HG03439 (cell line): ENCODE data around the gene ALPK3.

Source experiments
- ATAC-seq: cut with Tn5 transposase; IDR thresholded peaks from one replicate; pipeline ENCODE4 v1.9.1; 2021; ENCODE audit warnings: mild to moderate bottlenecking, moderate library complexity; ENCODE audit not compliant: unreplicated experiment

ALPK3 gene

GRCh38 chr15:84911879-84912660 is 94.9 kb downstream of the ALPK3 start:
- no peak for ATAC-seq

- ATAC-seq = no peak
These were observed 96.2 kb downstream of the ALPK3 start for GRCh38 chr15:84913360-84913723.

DNA sequence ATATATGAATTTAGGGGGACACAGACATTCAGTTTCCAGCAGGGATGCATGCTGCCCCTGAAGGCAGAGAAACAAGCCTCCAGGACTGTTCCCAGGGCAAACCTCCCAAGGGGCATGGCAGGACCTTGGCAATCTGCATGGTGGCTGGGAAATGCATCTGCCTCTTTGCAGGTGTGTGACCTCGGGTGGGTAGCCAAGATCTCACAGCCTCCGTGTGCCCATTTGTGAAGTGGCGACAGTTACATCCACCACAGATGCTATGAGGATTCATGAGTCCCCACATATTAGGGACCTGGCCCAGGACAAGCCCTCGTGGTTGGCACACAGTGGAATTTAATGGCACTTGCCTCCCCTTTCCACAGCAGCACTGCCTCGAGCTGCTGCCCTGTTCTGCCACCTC is 97.2 kb downstream of the ALPK3 start:
- ATAC-seq = no peak

DNA sequence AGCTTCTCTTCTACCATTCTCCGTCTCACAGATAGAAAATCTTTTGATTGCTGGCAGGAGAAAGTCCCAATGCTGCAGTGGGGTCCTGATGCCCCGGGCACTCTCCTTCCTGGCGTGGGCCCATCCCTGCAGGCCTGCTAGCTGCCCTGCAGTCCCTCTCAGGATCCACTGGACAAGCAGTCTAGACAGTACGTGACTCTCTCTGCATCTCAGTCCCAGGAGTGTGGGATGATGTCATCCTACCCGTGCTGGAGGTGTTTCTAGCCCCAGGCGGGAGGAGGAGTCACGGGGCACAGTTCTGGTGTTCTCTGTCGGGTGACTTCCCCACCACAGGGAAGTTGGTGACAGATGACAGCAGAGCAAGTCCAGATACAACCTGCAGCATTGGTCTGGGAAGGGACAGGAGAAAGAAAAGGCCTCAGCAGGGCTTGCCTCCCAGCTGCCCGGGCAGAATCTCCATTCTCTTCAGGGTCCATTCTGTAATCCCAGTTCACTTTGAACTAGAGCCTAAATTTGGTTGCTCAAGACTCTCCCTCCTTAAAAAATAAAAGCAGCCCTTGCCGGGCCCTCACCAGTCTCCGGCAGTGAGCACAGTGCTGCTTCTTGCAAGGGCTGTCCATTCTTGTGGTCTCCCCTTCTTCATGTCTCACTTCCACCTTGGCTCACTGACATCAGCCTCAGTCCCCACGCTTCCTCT is 97.9 kb downstream of the ALPK3 start:
- peak; percentile 93 for ATAC-seq

GRCh38 chr15:84915606-84915958 is 98.4 kb downstream of the ALPK3 start:
- no peak for ATAC-seq

DNA sequence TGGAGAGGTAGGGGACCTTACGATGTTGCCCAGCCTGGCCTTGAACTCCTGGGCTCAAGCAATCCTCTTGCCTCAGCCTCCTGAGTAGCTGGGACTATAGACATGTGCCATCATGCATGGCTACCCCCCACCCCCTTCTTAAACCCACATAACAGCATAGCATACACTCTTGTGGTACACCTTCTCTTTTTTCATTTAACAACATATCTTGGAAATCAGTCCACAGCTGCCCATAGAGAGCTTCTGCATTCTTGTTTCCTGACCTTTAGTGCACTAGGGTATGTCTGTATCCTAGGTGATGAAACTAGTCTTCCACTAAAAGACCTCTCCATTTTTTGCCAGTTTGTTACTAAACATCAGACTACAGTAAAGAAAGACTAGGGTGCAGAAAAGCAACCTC is 100.3 kb downstream of the ALPK3 start:
- no peak for ATAC-seq

DNA sequence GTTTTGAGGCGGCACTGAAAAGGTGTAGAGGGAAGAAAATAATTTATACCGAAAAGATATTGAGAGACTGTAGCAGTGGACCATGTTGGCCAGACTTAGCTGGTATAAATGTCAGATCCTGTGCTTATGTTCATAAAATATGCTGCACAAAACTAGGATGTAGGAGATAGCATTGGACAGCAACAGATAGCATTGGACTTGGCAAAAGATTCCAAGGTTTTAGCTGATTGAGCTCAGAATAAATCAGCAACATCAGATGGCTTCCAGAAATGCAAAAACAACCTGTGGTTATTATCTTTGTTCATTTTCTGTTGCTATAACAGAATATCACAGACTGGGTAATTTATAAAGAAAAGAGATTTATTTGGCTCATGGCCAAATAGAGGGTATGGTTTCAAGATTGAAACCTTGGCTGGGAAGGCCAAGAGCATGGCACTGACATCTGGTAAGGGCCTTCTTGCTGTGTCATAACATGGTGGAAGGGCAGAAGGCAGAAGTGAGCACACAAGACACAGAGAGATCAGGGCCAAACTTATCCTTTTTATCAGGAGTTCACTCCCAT is 102.0 kb downstream of the ALPK3 start:
- no peak for ATAC-seq

DNA sequence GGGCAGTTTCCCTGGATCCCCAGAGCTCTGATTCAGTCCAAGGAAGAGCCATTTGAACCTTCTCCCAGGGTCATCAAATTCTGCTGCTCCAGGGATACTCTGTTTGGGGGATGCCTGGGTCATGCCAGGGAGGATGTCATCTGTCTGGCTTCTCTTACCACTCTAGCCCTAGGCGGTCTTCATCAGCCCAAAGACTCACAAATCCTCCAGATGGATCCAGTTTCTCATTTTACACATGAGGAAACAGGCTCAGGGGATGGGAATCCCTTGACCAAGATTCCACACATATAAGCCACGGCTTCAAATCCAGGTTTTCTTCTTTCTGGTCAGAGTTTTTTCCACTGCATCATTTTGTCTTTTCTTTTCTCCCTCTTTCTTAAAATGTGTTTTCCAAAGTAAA is 104.0 kb downstream of the ALPK3 start:
- ATAC-seq = no peak

- ATAC-seq = no peak
These were observed 105.4 kb downstream of the ALPK3 start for GRCh38 chr15:84922530-84922929.
